ENCODE measurements around the gene ZCCHC24. TPM values are rescaled to one million over a fixed set of nuclear protein-coding genes. Genes with fewer than 3 reads are reported as not detected.

ZCCHC24 gene
- total RNA-seq, 1 experiment from 2014 or later, result 3.8 TPM

GRCh38 chr10:79431428-79431827 lies 14.0 kb downstream of the ZCCHC24 start:
- no peak overlapping the region for H3K4me2 ChIP-seq (ENCODE audit: insufficient read depth, insufficient read length, low read length)
- Mint-ChIP-seq H3K36me3 (ENCODE audit: insufficient read depth in 1 of 3, low read depth in 3 of 3) (no peaks in the 10 kb centered on the region), H3K27ac (no peak overlapping the region), H3K27me3 (ENCODE audit: low read depth) (no peaks in the 10 kb centered on the region; the same call in 1 of the 2 replicates), H3K9me3 (no peaks in the 10 kb centered on the region), H3K4me1 (peaks cover 3 to 29% of the 10 kb centered on the region in 2 experiments), H3K4me3 (no peak overlapping the region)
- H3K4ac ChIP-seq (ENCODE audit: low read depth, low read length), result no peak overlapping the region
- H2BK12ac ChIP-seq (ENCODE audit: insufficient read length, low read depth, low read length), result no peak overlapping the region
- no peak for DNase-seq
- H3K9ac ChIP-seq (ENCODE audit: extremely low read depth, insufficient read length, low read length), result no peak overlapping the region
- H3K56ac ChIP-seq (ENCODE audit: insufficient read length, low read depth, low read length), result no peak overlapping the region
- no peaks in the 10 kb centered on the region for H3K27me3 ChIP-seq (ENCODE audit: insufficient read depth, low read length)
- H4K20me1 ChIP-seq (ENCODE audit: control insufficient read depth, insufficient read depth, insufficient read length), result no peaks in the 10 kb centered on the region
- H2AFZ ChIP-seq (ENCODE audit: low read length), result no peak overlapping the region
- H3K4me1 ChIP-seq (ENCODE audit: insufficient read depth, low read length), result no peaks in the 10 kb centered on the region
- H2AK5ac ChIP-seq (ENCODE audit: insufficient read length, low read length), result no peak overlapping the region
- TF ChIP-seq CTCF (conservative IDR thresholded peaks at IDR 0.05), result no peak
- no peak overlapping the region for H2BK20ac ChIP-seq (ENCODE audit: low read depth, low read length, poor library complexity, severe bottlenecking)
- H3K18ac ChIP-seq (ENCODE audit: insufficient read length, low read depth, low read length), result no peak overlapping the region
- no peaks in the 10 kb centered on the region for H3K9me3 ChIP-seq (ENCODE audit: control insufficient read depth, low read depth, low read length)
- no peak overlapping the region for H4K8ac ChIP-seq (replicated peaks; ENCODE audit: insufficient read length, low read depth, low read length)
- H3K79me2 ChIP-seq (ENCODE audit: insufficient read depth, low read length), result no peaks in the 10 kb centered on the region
- no peak overlapping the region for H4K91ac ChIP-seq (ENCODE audit: insufficient read length, low read depth, low read length)
- WGBS (ENCODE audit: extremely low coverage, insufficient read length, low lambda C conversion rate), result no CpG with 5 or more reads among the region's 5 CpGs
- H3K23me2 ChIP-seq (ENCODE audit: insufficient read length, low read depth, low read length, poor library complexity, severe bottlenecking), result no peaks in the 10 kb centered on the region
- no peaks in the 10 kb centered on the region for H3K79me1 ChIP-seq (ENCODE audit: insufficient read depth, low read depth, low read length, poor library complexity, severe bottlenecking)
- no peak overlapping the region for H2BK120ac ChIP-seq (ENCODE audit: low read depth, low read length, poor library complexity, severe bottlenecking)
- no peak overlapping the region for H3K27ac ChIP-seq (ENCODE audit: insufficient read length, low read depth, low read length)
- no peak overlapping the region for H3K23ac ChIP-seq (ENCODE audit: insufficient read length, low read depth, low read length)
- H4K5ac ChIP-seq (ENCODE audit: insufficient read length, low read depth, low read length), result no peak overlapping the region
- no peak overlapping the region for H2BK15ac ChIP-seq (ENCODE audit: low read depth, low read length)
- H3T11ph ChIP-seq (ENCODE audit: low read length), result no peak overlapping the region
- H3K14ac ChIP-seq (ENCODE audit: insufficient read depth, low read length), result no peak overlapping the region
- no peak overlapping the region for H2BK5ac ChIP-seq (ENCODE audit: insufficient read length, low read length)
